IMR-90 (cell line): ENCODE results near the gene PLPP7. TPM values are rescaled to one million over a fixed set of nuclear protein-coding genes. Genes with fewer than 3 reads are reported as not detected.

Source experiments
- ATAC-seq: fragments of 200-7000 bp; cut with Tn5 transposase; 2 replicates; pipeline ENCODE4 v1.9.1; 2020; ENCODE audit warnings: low read depth, mild to moderate bottlenecking, moderate library complexity
- BruUV-seq: library from RNA; stranded (reverse); fragments of 400-500 nt; replicated peaks from 2 replicates; lab custom pipeline; 2021; lab: Mats Ljungman, UMichigan
- CTCF ChIA-PET: fragments of 300-600 bp; formaldehyde crosslinking; extraction: SDS; loops from one replicate; lab custom pipeline; 2021; ENCODE audit warnings: antibody characterized with exemption; lab: Yijun Ruan, JAX
- POLR2A ChIA-PET: fragments of 300-600 bp; sonication (Branson Sonifier 250); formaldehyde crosslinking; loops from one replicate; lab custom pipeline; 2022; ENCODE audit warnings: antibody characterized with exemption; ENCODE audit not compliant: unreplicated experiment; lab: Charles Lee
- DNase-seq: peaks from one replicate; pipeline ENCODE4 v3.0.0; 2013
- H2AFZ ChIP-seq: replicated peaks from 2 replicates; pipeline ENCODE3; 2013; ENCODE audit warnings: low read length, mild to moderate bottlenecking; ENCODE audit not compliant: poor library complexity
- H2AK5ac ChIP-seq: 2 replicates; pipeline ENCODE4 v1.6.1; 2013; ENCODE audit warnings: low read depth, low read length, inconsistent platforms
- H2AK9ac ChIP-seq: replicated peaks from 2 replicates; pipeline ENCODE3; 2013; ENCODE audit warnings: mild to moderate bottlenecking, low read depth, low read length, moderate library complexity; ENCODE audit not compliant: poor library complexity
- H2BK120ac ChIP-seq: 2 replicates; pipeline ENCODE4 v1.6.1; 2013; ENCODE audit warnings: low read depth, low read length, inconsistent platforms
- H2BK15ac ChIP-seq: 3 replicates; pipeline ENCODE4 v1.6.1; 2013; ENCODE audit warnings: low read depth, low read length, inconsistent platforms
- H2BK20ac ChIP-seq: 2 replicates; pipeline ENCODE4 v1.6.1; 2013; ENCODE audit warnings: low read depth, mild to moderate bottlenecking, inconsistent platforms, low read length, moderate library complexity
- H2BK5ac ChIP-seq: 2 replicates; pipeline ENCODE4 v1.6.1; 2013; ENCODE audit warnings: mild to moderate bottlenecking, low read depth, low read length, inconsistent platforms; ENCODE audit not compliant: poor library complexity, severe bottlenecking
- H3K14ac ChIP-seq: replicated peaks from 2 replicates; pipeline ENCODE4 v1.6.1; 2013; ENCODE audit warnings: low read depth, low read length, inconsistent platforms
- H3K18ac ChIP-seq: 2 replicates; pipeline ENCODE4 v1.6.1; 2013; ENCODE audit warnings: low read depth, low read length, control low read depth
- H3K23ac ChIP-seq: 2 replicates; pipeline ENCODE4 v1.6.1; 2013; ENCODE audit warnings: low read depth, low read length, inconsistent platforms
- H3K27ac ChIP-seq: 2 replicates; pipeline ENCODE4 v1.5.1; 2013; ENCODE audit warnings: mild to moderate bottlenecking, control low read depth, low read length; ENCODE audit not compliant: insufficient read depth
- H3K27me3 ChIP-seq: 2 replicates; pipeline ENCODE4 v1.6.1; 2013; ENCODE audit warnings: low read length; ENCODE audit not compliant: control insufficient read depth, insufficient read depth
- H3K36me3 ChIP-seq: 2 replicates; pipeline ENCODE4 v1.6.1; 2013; ENCODE audit warnings: low read length, mixed read lengths; ENCODE audit not compliant: control insufficient read depth, insufficient read depth
- H3K4ac ChIP-seq: 2 replicates; pipeline ENCODE4 v1.6.1; 2013; ENCODE audit warnings: low read depth, low read length, inconsistent platforms
- H3K4me1 ChIP-seq: 2 replicates; pipeline ENCODE4 v1.6.1; 2013; ENCODE audit warnings: low read length, mixed read lengths; ENCODE audit not compliant: control insufficient read depth, insufficient read depth
- H3K4me2 ChIP-seq: 2 replicates; pipeline ENCODE4 v1.6.1; 2013; ENCODE audit warnings: low read depth, mild to moderate bottlenecking, control low read depth, low read length, moderate library complexity
- H3K4me3 ChIP-seq: 2 replicates; pipeline ENCODE4 v1.5.1; 2013; ENCODE audit warnings: low read depth, mild to moderate bottlenecking, control low read depth, low read length, moderate library complexity; ENCODE audit not compliant: insufficient read depth
- H3K56ac ChIP-seq: 2 replicates; pipeline ENCODE4 v1.6.1; 2013; ENCODE audit warnings: low read length, inconsistent platforms; ENCODE audit not compliant: insufficient read depth; ENCODE audit errors: extremely low read depth
- H3K79me1 ChIP-seq, 2 experiments: 2 replicates each; pipeline ENCODE4 v1.6.1; 2013; ENCODE audit warnings: low read length in 2 of 2, inconsistent platforms in 1 of 2, low read depth in 1 of 2
- H3K9ac ChIP-seq: 2 replicates; pipeline ENCODE4 v1.6.1; 2013; ENCODE audit warnings: low read depth, low read length, control low read depth
- H3K9me1 ChIP-seq: 2 replicates; pipeline ENCODE4 v1.6.1; 2013; ENCODE audit warnings: low read length, inconsistent platforms; ENCODE audit not compliant: insufficient read depth
- H3K9me3 ChIP-seq: 2 replicates; pipeline ENCODE4 v1.6.1; 2013; ENCODE audit warnings: low read length; ENCODE audit not compliant: control insufficient read depth, insufficient read depth
- H4K20me1 ChIP-seq: 2 replicates; pipeline ENCODE4 v1.6.1; 2013; ENCODE audit warnings: low read length, inconsistent platforms; ENCODE audit not compliant: insufficient read depth
- H4K5ac ChIP-seq: 2 replicates; pipeline ENCODE4 v1.6.1; 2013; ENCODE audit warnings: mild to moderate bottlenecking, low read depth, low read length, control low read depth
- H4K8ac ChIP-seq, 2 experiments: 2 replicates each; pipeline ENCODE4 v1.6.1; 2013; ENCODE audit warnings: low read depth in 2 of 2, low read length in 2 of 2, control low read depth in 1 of 2, inconsistent platforms in 1 of 2
- H4K91ac ChIP-seq: 2 replicates; pipeline ENCODE4 v1.6.1; 2013; ENCODE audit warnings: low read depth, low read length, inconsistent platforms; ENCODE audit not compliant: insufficient read depth
- BHLHE40 ChIP-seq: fragments of 150-350 bp; IDR thresholded peaks from 2 replicates; pipeline ENCODE4 v1.6.1; 2016; ENCODE audit warnings: mild to moderate bottlenecking, low read depth, low read length
- CEBPB ChIP-seq: IDR thresholded peaks from 2 replicates; pipeline ENCODE4 v1.6.1; 2012; ENCODE audit warnings: low read depth, low read length, improper control_type of control experiment
- CHD1 ChIP-seq: IDR thresholded peaks from 2 replicates; pipeline ENCODE4 v1.6.1; 2012; ENCODE audit warnings: low read depth, low read length, improper control_type of control experiment
- CTCF ChIP-seq: conservative IDR thresholded peaks from 2 replicates; pipeline ENCODE4 v1.5.1; 2012; ENCODE audit warnings: mild to moderate bottlenecking, low read depth, low read length, improper control_type of control experiment
- ELK1 ChIP-seq: fragments of 150-350 bp; IDR thresholded peaks from 2 replicates; pipeline ENCODE4 v1.6.1; 2016; ENCODE audit warnings: low read depth, mild to moderate bottlenecking, low read length, moderate library complexity, borderline replicate concordance
- FOS ChIP-seq: fragments of 150-350 bp; IDR thresholded peaks from 2 replicates; pipeline ENCODE4 v1.6.1; 2016; ENCODE audit warnings: low read depth, low read length
- MAFK ChIP-seq: IDR thresholded peaks from 2 replicates; pipeline ENCODE4 v1.6.1; 2012; ENCODE audit warnings: low read depth, low read length, improper control_type of control experiment
- MXI1 ChIP-seq: IDR thresholded peaks from 2 replicates; pipeline ENCODE4 v1.6.1; 2012; ENCODE audit warnings: low read depth, mild to moderate bottlenecking, low read length, moderate library complexity, borderline replicate concordance
- NFE2L2 ChIP-seq: fragments of 150-350 bp; IDR thresholded peaks from 2 replicates; pipeline ENCODE4 v1.6.1; 2016; ENCODE audit warnings: low read depth, mild to moderate bottlenecking, low read length
- RCOR1 ChIP-seq: IDR thresholded peaks from 2 replicates; pipeline ENCODE4 v1.6.1; 2012; ENCODE audit warnings: mild to moderate bottlenecking, low read length, improper control_type of control experiment; ENCODE audit not compliant: insufficient replicate concordance
- RFX5 ChIP-seq: IDR thresholded peaks from 2 replicates; pipeline ENCODE4 v1.8.0; 2012; ENCODE audit warnings: low read depth, mild to moderate bottlenecking, low read length, moderate library complexity
- SMC3 ChIP-seq: fragments of 150-350 bp; IDR thresholded peaks from 2 replicates; pipeline ENCODE4 v1.6.1; 2016; ENCODE audit warnings: low read depth, mild to moderate bottlenecking, antibody characterized with exemption, low read length, moderate library complexity
- WGBS, 2 experiments: methylation state at CpG; one replicate each; pipeline versions ENCODE4 v1.1.5 to v1.1.7; 2013; ENCODE audit warnings: missing lambda C conversion rate in 2 of 2; ENCODE audit not compliant: insufficient read length in 1 of 2; ENCODE audit errors: extremely low coverage in 2 of 2; 5-methylcytosine and 5-hydroxymethylcytosine counted together
- dilution Hi-C: fragments of 300-500 bp; cut with HindIII; formaldehyde crosslinking; loops from one replicate; pipeline ENCODE4 v1.14.3; 2018; ENCODE audit warnings: low sequenced_read_pairs; ENCODE audit not compliant: unreplicated experiment
- in situ Hi-C: fragments of 300-500 bp; cut with MboI; formaldehyde crosslinking; loops from 3 replicates; pipeline ENCODE4 v1.14.3; 2019; ENCODE audit warnings: low sequenced_read_pairs, inconsistent platforms, mixed read lengths
- intact Hi-C: fragments of 100-400 bp; cut with micrococcal nuclease; formaldehyde crosslinking; loops from 2 replicates; pipeline ENCODE4 v1.10.0; 2022
- polyA plus RNA-seq, 3 experiments: library from polyadenylated mRNA; depleted of rRNA; stranded (reverse); fragments of >200 nt; gene quantifications; 2 replicates each; pipeline ENCODE4 v1.2.3, GENCODE V29; 2012; ENCODE audit warnings: low replicate concordance in 1 of 3
- total RNA-seq: library from RNA; depleted of rRNA; stranded (reverse); fragments of >200 nt; gene quantifications from 2 replicates; pipeline ENCODE4 v1.2.3, GENCODE V29; 2012
- TF ChIP-seq, protein P1 (sequence below): fragments of 150-350 bp; IDR thresholded peaks from 2 replicates; pipeline ENCODE4 v1.6.1; 2017; ENCODE audit warnings: mild to moderate bottlenecking, antibody characterized with exemption, low read length, low read depth

Gene PLPP7
- total and polyA plus RNA-seq, 2 of the 4 experiments (the other 2 are of a cell fraction): 0.54 to 1.2 TPM

GRCh38 chr9:131324736-131325679, 35.5 kb downstream of the PLPP7 start:
- no peak overlapping the region for H2AFZ ChIP-seq
- BruUV-seq: no TSS peak
- no peak overlapping the region for H4K8ac ChIP-seq
- H4K91ac ChIP-seq: no peak overlapping the region; the same call in 1 of the 2 replicates
- H3K4me1 ChIP-seq: peaks cover 3% of the 10 kb centered on the region
- H2BK120ac ChIP-seq: 0 out of 2 replicates have a peak overlapping the region, but pooled peaks have one; percentile 30
- no peak overlapping the region for H3K4me2 ChIP-seq
- H2AK9ac ChIP-seq: no peak overlapping the region
- dilution Hi-C loops: no loop called here
- peak overlapping the region; percentile 39; the same call in 1 of the 2 replicates for H2AK5ac ChIP-seq
- POLR2A ChIA-PET: no interaction called here
- DNase-seq (no peak), ATAC-seq (no peak)
- in situ Hi-C loops: no loop called here
- intact Hi-C loops: no loop called here
- H3K4me3 ChIP-seq: no peak overlapping the region
- CTCF ChIA-PET: no interaction called here
- H3K27ac ChIP-seq: no peak overlapping the region
- H4K20me1 ChIP-seq: no peaks in the 10 kb centered on the region
- 84% methylated on average over 8 of the region's 21 CpGs; no CpG with 5 or more reads in 1 of the 2 experiments for WGBS, 2 experiments
- no peaks in the 10 kb centered on the region for H3K79me1 ChIP-seq
- no peak overlapping the region for H2BK5ac ChIP-seq
- H3K27me3 ChIP-seq: no peaks in the 10 kb centered on the region
- H2BK20ac ChIP-seq: no peak overlapping the region
- H3K23ac ChIP-seq: no peak overlapping the region
- no peak overlapping the region for H2BK15ac ChIP-seq
- no peak overlapping the region for H3K4ac ChIP-seq
- no peak overlapping the region for H3K56ac ChIP-seq
- no peaks in the 10 kb centered on the region for H3K9me3 ChIP-seq
- H3K14ac ChIP-seq: no peak overlapping the region; the same call in 1 of the 2 replicates
- H3K9me1 ChIP-seq: 0 out of 2 replicates have a peak, but pooled peaks cover 4% of the 10 kb centered on the region
- no peak overlapping the region for H4K5ac ChIP-seq
- no peak overlapping the region for H3K18ac ChIP-seq
- H3K36me3 ChIP-seq: no peaks in the 10 kb centered on the region
- H3K9ac ChIP-seq: no peak overlapping the region
- no peak for TF ChIP-seq NFE2L2
- TF ChIP-seq, protein P1, sequence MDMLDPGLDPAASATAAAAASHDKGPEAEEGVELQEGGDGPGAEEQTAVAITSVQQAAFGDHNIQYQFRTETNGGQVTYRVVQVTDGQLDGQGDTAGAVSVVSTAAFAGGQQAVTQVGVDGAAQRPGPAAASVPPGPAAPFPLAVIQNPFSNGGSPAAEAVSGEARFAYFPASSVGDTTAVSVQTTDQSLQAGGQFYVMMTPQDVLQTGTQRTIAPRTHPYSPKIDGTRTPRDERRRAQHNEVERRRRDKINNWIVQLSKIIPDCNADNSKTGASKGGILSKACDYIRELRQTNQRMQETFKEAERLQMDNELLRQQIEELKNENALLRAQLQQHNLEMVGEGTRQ: no peak
- TF ChIP-seq ELK1: no peak
- no peak for TF ChIP-seq MAFK
- TF ChIP-seq RCOR1: no peak
- TF ChIP-seq CEBPB: no peak
- no peak for TF ChIP-seq CTCF
- no peak for TF ChIP-seq SMC3
- TF ChIP-seq RFX5: no peak
- no peak for TF ChIP-seq BHLHE40
- TF ChIP-seq MXI1: no peak
- TF ChIP-seq CHD1: no peak
- no peak for TF ChIP-seq FOS
